22Rv1 (cell line): ENCODE data around the gene PIP4P1.

Experiments
- ZFX ChIP-seq: fragments of 450-650 bp; IDR thresholded peaks from 2 replicates; pipeline ENCODE4 v1.6.1; 2017; ENCODE audit warnings: antibody characterized with exemption, borderline replicate concordance
- TF ChIP-seq, protein P1 (sequence below): fragments of 450-650 bp; IDR thresholded peaks from 2 replicates; pipeline ENCODE4 v1.5.1; 2017; ENCODE audit warnings: mild to moderate bottlenecking

- TF ChIP-seq, protein P1, sequence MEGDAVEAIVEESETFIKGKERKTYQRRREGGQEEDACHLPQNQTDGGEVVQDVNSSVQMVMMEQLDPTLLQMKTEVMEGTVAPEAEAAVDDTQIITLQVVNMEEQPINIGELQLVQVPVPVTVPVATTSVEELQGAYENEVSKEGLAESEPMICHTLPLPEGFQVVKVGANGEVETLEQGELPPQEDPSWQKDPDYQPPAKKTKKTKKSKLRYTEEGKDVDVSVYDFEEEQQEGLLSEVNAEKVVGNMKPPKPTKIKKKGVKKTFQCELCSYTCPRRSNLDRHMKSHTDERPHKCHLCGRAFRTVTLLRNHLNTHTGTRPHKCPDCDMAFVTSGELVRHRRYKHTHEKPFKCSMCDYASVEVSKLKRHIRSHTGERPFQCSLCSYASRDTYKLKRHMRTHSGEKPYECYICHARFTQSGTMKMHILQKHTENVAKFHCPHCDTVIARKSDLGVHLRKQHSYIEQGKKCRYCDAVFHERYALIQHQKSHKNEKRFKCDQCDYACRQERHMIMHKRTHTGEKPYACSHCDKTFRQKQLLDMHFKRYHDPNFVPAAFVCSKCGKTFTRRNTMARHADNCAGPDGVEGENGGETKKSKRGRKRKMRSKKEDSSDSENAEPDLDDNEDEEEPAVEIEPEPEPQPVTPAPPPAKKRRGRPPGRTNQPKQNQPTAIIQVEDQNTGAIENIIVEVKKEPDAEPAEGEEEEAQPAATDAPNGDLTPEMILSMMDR, result no peak
- no peak for TF ChIP-seq ZFX
These were observed 11.4 kb upstream of the PIP4P1 start for GRCh38 chr14:20472536-20473169.
